Kidney (tissue), 14 donors: ENCODE results near the gene KCNC4. TPM values are rescaled to one million over a fixed set of nuclear protein-coding genes. Genes with fewer than 3 reads are reported as not detected.

Source experiments
- DNase-seq, 5 donors: peaks; one replicate each; pipeline ENCODE4 v3.0.0-alpha.2; 2013 to 2020
- FAIRE-seq: peaks from 2 replicates; lab custom pipeline; 2012; peaks lifted over from hg19 to GRCh38; lab: Jason Lieb, UNC
- H3K27ac ChIP-seq, 2 donors: one replicate each; pipeline ENCODE4 v1.7.0; 2013; ENCODE audit warnings: low read depth in 2 of 2, low read length in 2 of 2, inconsistent platforms in 1 of 2
- H3K27me3 ChIP-seq: one replicate; pipeline ENCODE4 v1.7.1; 2013; ENCODE audit warnings: low read length, inconsistent platforms; ENCODE audit not compliant: control insufficient read depth, insufficient read depth
- H3K36me3 ChIP-seq, 3 donors: one replicate each; pipeline versions ENCODE4 v1.7.0 to v1.7.1; 2013; ENCODE audit warnings: low read length in 3 of 3, control low read depth in 1 of 3, inconsistent platforms in 1 of 3; ENCODE audit not compliant: insufficient read depth in 3 of 3, control insufficient read depth in 2 of 3
- H3K4me1 ChIP-seq, 3 donors: one replicate each; pipeline versions ENCODE4 v1.7.0 to v1.7.1; 2013; ENCODE audit warnings: low read length in 3 of 3, inconsistent platforms in 1 of 3, low read depth in 1 of 3; ENCODE audit not compliant: control insufficient read depth in 2 of 3, insufficient read depth in 2 of 3
- H3K4me3 ChIP-seq, 3 donors: one replicate each; pipeline versions ENCODE4 v1.7.0 to v1.8.1; 2013; ENCODE audit warnings: low read length in 3 of 3, control low read depth in 1 of 3, inconsistent platforms in 1 of 3
- H3K9ac ChIP-seq, 3 donors: one replicate each; pipeline versions ENCODE4 v1.7.0 to v1.7.1; 2013; ENCODE audit warnings: low read length in 3 of 3, control low read depth in 1 of 3, inconsistent platforms in 1 of 3
- H3K9me3 ChIP-seq, 3 donors: one replicate each; pipeline versions ENCODE4 v1.7.0 to v1.7.1; 2013; ENCODE audit warnings: low read length in 3 of 3, control low read depth in 1 of 3, inconsistent platforms in 1 of 3; ENCODE audit not compliant: control insufficient read depth in 2 of 3, insufficient read depth in 1 of 3
- CTCF ChIP-seq: IDR thresholded peaks from 3 replicates; pipeline ENCODE4 v1.5.1; 2012; ENCODE audit warnings: mild to moderate bottlenecking, moderate library complexity, borderline replicate concordance; ENCODE audit not compliant: insufficient read depth; ENCODE audit errors: extremely low read depth
- intact Hi-C: fragments of 100-400 bp; cut with DNase I; formaldehyde crosslinking; loops from one replicate; pipeline ENCODE4 v1.11.1; 2022
- polyA plus RNA-seq: library from polyadenylated mRNA; stranded (reverse); fragments of 350-450 nt; fragmentation: Illumina TruSeq; extraction: RNeasy Lipid Tissue Mini Kit (QIAGEN cat#74804); gene quantifications from one replicate; pipeline ENCODE4 v1.2.3, GENCODE V29; 2014; ENCODE audit warnings: low read depth, low replicate concordance; ENCODE audit not compliant: insufficient read depth
- total RNA-seq: library from RNA; stranded (reverse); fragmentation: NEBNext Ultra II Directional; extraction: Animal tissue kit (Norgen Biotek cat#: 25700); gene quantifications from one replicate; pipeline ENCODE4 v1.2.1, GENCODE V29; 2021
- donor health status: control.
- donor health status: control.
- donor health status: control.
- donor health status: control.
- donor health status: control.
- donor health status: DM: yes; HTN: yes; CAD: no.
- donor health status: Normal renal cell carcinoma (clear cell type).

The KCNC4 gene
- total and polyA plus RNA-seq, 2 donors from 2014 or later, result 12.9 to 52.9 TPM

GRCh38 chr1:110243574-110243973 lies 33.5 kb downstream of the KCNC4 start:
- H3K4me1 ChIP-seq, result peaks cover 0 to 4% (median 0%) of the 10 kb centered on the region in 3 donors
- no peaks in the 10 kb centered on the region for H3K27me3 ChIP-seq
- H3K9me3 ChIP-seq, result no peaks in the 10 kb centered on the region
- FAIRE-seq (no peak), DNase-seq (no peak)
- no peak overlapping the region for H3K4me3 ChIP-seq
- no peak overlapping the region for H3K9ac ChIP-seq
- no peak for TF ChIP-seq CTCF
- intact Hi-C loops, result no loop called here
- no peak overlapping the region for H3K27ac ChIP-seq
- no peaks in the 10 kb centered on the region for H3K36me3 ChIP-seq

DNA sequence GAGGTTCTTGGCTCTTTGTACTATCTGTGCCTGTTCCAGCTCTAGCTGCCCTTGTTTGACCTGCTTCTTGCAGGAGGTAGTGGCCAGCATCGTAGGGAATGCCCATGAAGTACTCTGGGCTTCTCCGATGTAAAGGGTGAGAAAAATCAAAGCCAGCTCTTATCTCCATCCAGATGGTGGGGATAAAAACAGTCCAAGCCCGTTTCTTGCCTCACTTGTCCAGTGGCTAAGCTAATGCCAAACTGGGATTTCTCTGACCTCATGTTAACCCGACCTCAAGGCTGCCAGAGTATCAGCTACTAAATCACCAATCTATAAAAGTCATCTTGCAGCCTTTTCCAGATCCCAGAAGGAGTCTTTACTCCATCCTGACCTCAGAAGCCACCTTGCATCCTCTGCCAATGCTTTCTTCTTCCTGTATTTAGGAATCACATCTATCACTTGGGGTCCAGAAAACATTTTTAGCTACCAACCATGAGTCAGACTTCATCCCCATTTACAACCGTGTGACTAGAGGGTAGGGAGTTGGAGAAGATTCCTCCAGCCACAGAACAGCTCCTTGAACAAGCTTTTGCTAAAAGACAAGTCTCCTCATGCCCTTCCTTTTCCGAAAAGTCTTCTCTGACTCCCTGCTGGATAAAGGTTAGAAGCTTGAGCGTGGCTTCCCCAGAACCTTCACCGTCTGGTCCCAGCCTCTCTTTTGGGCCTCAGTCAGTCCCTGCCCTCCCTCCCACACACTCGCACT lies 35.9 kb downstream of the KCNC4 start:
- Histone ChIP-seq H3K9ac (no peak overlapping the region), H3K4me3 (no peak overlapping the region), H3K4me1 (no peaks in the 10 kb centered on the region), H3K27me3 (no peaks in the 10 kb centered on the region), H3K36me3 (no peaks in the 10 kb centered on the region), H3K9me3 (no peaks in the 10 kb centered on the region), H3K27ac (no peak overlapping the region)
- DNase-seq (no peak), FAIRE-seq (no peak)
- TF ChIP-seq CTCF, result no peak
- intact Hi-C loops, result no loop called here

GRCh38 chr1:110248746-110249145 lies 38.6 kb downstream of the KCNC4 start:
- Histone ChIP-seq H3K4me3 (no peak overlapping the region), H3K27ac (no peak overlapping the region), H3K4me1 (no peaks in the 10 kb centered on the region), H3K9me3 (no peaks in the 10 kb centered on the region), H3K27me3 (no peaks in the 10 kb centered on the region), H3K36me3 (no peaks in the 10 kb centered on the region), H3K9ac (no peak overlapping the region)
- intact Hi-C loops, result no loop called here
- no peak for DNase-seq
- TF ChIP-seq CTCF, result no peak
- FAIRE-seq, result no peak

- H3K4me1 ChIP-seq, result no peaks in the 10 kb centered on the region
- no peaks in the 10 kb centered on the region for H3K27me3 ChIP-seq
- intact Hi-C loops, result no loop called here
- H3K27ac ChIP-seq, result no peak overlapping the region
- H3K36me3 ChIP-seq, result no peaks in the 10 kb centered on the region
- no peak for TF ChIP-seq CTCF
- H3K4me3 ChIP-seq, result no peak overlapping the region
- H3K9me3 ChIP-seq, result no peaks in the 10 kb centered on the region
- no peak overlapping the region for H3K9ac ChIP-seq
- DNase-seq (no peak), FAIRE-seq (no peak)
Observed at GRCh38 chr1:110249256-110249655, 39.1 kb downstream of the KCNC4 start.
